NCI-H446 treated with DMSO at 0.1 percent for 48 hours (cell line): Measurements from ENCODE around the gene MKKS.
"Not testable (repeated sequence)": the region's sequence is repeated elsewhere in the genome, so short reads cannot be mapped to it uniquely, and the experiment has no call there.

Experiments
- DNase-seq: peaks from one replicate; lab custom pipeline; 2025; lab: John Stamatoyannopoulos, UW

Gene MKKS

GRCh38 chr20:10412591-10413408, 21.2 kb downstream of the MKKS start:
- peak; percentile 7 for DNase-seq

- no peak for DNase-seq
Observed at GRCh38 chr20:10411673-10412072, 22.3 kb downstream of the MKKS start.

- DNase-seq: no peak
Observed at GRCh38 chr20:10408108-10408813, 25.8 kb downstream of the MKKS start.

GRCh38 chr20:10404959-10405530, 29.0 kb downstream of the MKKS start:
- no peak for DNase-seq

- no peak for DNase-seq
Observed at GRCh38 chr20:10404023-10404628, 29.9 kb downstream of the MKKS start.

GRCh38 chr20:10402938-10403608, 30.9 kb downstream of the MKKS start:
- no peak for DNase-seq

GRCh38 chr20:10398834-10399369, 35.1 kb downstream of the MKKS start:
- no peak for DNase-seq

GRCh38 chr20:10394752-10395151, 39.3 kb downstream of the MKKS start:
- not testable (repeated sequence) for DNase-seq

- DNase-seq: no peak
Observed at GRCh38 chr20:10390709-10391108, 43.3 kb downstream of the MKKS start.

- DNase-seq: no peak
Observed at GRCh38 chr20:10388597-10388996, 45.4 kb downstream of the MKKS start.

GRCh38 chr20:10387686-10388085, 46.3 kb downstream of the MKKS start:
- DNase-seq: no peak

- no peak for DNase-seq
Observed at GRCh38 chr20:10385850-10386544, 48.0 kb downstream of the MKKS start.

GRCh38 chr20:10381477-10381876, 52.5 kb downstream of the MKKS start:
- peak; percentile 10 for DNase-seq

- no peak for DNase-seq
Observed at GRCh38 chr20:10379761-10380160, 54.3 kb downstream of the MKKS start.

- no peak for DNase-seq
Observed at GRCh38 chr20:10376270-10377075, 57.5 kb downstream of the MKKS start.

GRCh38 chr20:10375191-10375590, 58.8 kb downstream of the MKKS start:
- DNase-seq: no peak

GRCh38 chr20:10374036-10374435, 60.0 kb downstream of the MKKS start:
- no peak for DNase-seq

- no peak for DNase-seq
Observed at GRCh38 chr20:10371467-10371866, 62.6 kb downstream of the MKKS start.

- DNase-seq: no peak
Observed at GRCh38 chr20:10370091-10370887, 63.7 kb downstream of the MKKS start.

- peak; percentile 48 for DNase-seq
Observed at GRCh38 chr20:10369723-10370090, 64.3 kb downstream of the MKKS start.
